OCI-LY7 (cell line): ENCODE results near the gene CHMP4B.

Source experiments
- CTCF ChIP-seq: fragments of 200-600 bp; sonication (generic); conservative IDR thresholded peaks from 2 replicates; pipeline ENCODE4 v1.5.1; 2014; ENCODE audit warnings: mild to moderate bottlenecking, antibody characterized with exemption, low read length, moderate library complexity, mixed read lengths
- EZH2phosphoT487 ChIP-seq: fragments of 200-600 bp; sonication (generic); IDR thresholded peaks from 2 replicates; pipeline ENCODE4 v1.6.1; 2018; ENCODE audit warnings: low read depth, borderline replicate concordance, mild to moderate bottlenecking, mixed run types, antibody characterized with exemption, low read length, moderate library complexity, mixed read lengths

GRCh38 chr20:33772439-33772838 lies 38.7 kb upstream of the CHMP4B start:
- TF ChIP-seq CTCF = no peak
- TF ChIP-seq EZH2phosphoT487 = no peak
